Kidney epithelial cell (primary cell): Measurements from ENCODE around the gene TRAPPC12. TPM values are rescaled to one million over a fixed set of nuclear protein-coding genes. Genes with fewer than 3 reads are reported as not detected.

Experiments used
- DNase-seq: peaks from one replicate; pipeline ENCODE4 v3.0.0-alpha.2; 2010; ENCODE audit warnings: low read depth
- H3K27me3 ChIP-seq: 2 replicates; pipeline ENCODE4 v1.6.0; 2011; ENCODE audit warnings: low read length; ENCODE audit not compliant: control insufficient read depth, insufficient read depth
- H3K36me3 ChIP-seq: 2 replicates; pipeline ENCODE4 v1.5.1; 2011; ENCODE audit warnings: low read length; ENCODE audit not compliant: control insufficient read depth, insufficient read depth
- H3K4me3 ChIP-seq: 2 replicates; pipeline ENCODE4 v1.5.1; 2011; ENCODE audit warnings: low read depth, mild to moderate bottlenecking, control low read depth, low read length
- total RNA-seq: library from RNA; depleted of rRNA; stranded (reverse); fragments of >200 nt; gene quantifications from 2 replicates; pipeline ENCODE4 v1.2.3, GENCODE V29; 2015
- TF ChIP-seq, protein P1 (sequence below): IDR thresholded peaks from 2 replicates; pipeline ENCODE4 v1.5.1; 2011; ENCODE audit warnings: mild to moderate bottlenecking, moderate library complexity, low read length, control low read depth, inconsistent platforms; ENCODE audit not compliant: insufficient read depth, poor library complexity, severe bottlenecking

Gene TRAPPC12
- total RNA-seq, 1 donor from 2014 or later = 47.7 TPM

DNA sequence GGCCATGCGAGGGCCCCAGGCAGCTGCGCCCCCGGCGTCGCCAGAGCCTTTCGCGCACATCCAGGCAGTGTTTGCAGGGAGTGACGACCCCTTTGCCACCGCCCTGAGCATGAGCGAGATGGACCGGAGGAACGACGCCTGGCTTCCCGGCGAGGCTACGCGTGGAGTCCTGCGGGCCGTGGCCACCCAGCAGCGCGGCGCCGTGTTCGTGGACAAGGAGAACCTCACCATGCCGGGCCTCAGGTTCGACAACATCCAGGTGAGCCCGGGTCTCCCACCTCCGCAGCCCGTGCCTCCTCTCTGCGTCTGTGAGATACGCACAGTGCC, 8.9 kb downstream of the TRAPPC12 start:
- DNase-seq = no peak
- peaks cover 2% of the 10 kb centered on the region for H3K36me3 ChIP-seq
- TF ChIP-seq, protein P1, sequence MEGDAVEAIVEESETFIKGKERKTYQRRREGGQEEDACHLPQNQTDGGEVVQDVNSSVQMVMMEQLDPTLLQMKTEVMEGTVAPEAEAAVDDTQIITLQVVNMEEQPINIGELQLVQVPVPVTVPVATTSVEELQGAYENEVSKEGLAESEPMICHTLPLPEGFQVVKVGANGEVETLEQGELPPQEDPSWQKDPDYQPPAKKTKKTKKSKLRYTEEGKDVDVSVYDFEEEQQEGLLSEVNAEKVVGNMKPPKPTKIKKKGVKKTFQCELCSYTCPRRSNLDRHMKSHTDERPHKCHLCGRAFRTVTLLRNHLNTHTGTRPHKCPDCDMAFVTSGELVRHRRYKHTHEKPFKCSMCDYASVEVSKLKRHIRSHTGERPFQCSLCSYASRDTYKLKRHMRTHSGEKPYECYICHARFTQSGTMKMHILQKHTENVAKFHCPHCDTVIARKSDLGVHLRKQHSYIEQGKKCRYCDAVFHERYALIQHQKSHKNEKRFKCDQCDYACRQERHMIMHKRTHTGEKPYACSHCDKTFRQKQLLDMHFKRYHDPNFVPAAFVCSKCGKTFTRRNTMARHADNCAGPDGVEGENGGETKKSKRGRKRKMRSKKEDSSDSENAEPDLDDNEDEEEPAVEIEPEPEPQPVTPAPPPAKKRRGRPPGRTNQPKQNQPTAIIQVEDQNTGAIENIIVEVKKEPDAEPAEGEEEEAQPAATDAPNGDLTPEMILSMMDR = no peak
- no peak overlapping the region for H3K4me3 ChIP-seq
- H3K27me3 ChIP-seq = no peaks in the 10 kb centered on the region

DNA sequence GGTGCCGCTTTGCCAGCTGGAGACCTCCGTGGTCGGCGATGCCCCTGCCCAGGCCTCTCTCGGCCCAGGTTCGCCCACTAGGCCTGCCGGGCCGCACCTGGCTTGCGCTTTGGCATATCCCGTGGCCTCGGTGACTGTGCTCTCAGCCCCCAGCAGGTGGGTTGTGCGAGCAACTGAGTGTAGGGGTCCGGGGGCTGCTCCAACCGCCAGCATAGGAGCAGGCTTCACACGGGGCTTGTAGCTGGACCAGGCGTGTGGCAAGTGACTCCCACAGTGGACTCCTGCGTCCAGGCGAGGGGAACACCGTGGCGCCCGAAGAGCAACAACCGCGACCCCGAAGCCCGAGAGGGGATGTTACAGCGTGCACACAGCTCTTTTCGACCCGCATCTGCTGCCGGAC, 9.7 kb downstream of the TRAPPC12 start:
- DNase-seq = no peak
- Histone ChIP-seq H3K36me3 (peaks cover 2% of the 10 kb centered on the region), H3K27me3 (no peaks in the 10 kb centered on the region), H3K4me3 (no peak overlapping the region)
- TF ChIP-seq, protein P1 = no peak

DNA sequence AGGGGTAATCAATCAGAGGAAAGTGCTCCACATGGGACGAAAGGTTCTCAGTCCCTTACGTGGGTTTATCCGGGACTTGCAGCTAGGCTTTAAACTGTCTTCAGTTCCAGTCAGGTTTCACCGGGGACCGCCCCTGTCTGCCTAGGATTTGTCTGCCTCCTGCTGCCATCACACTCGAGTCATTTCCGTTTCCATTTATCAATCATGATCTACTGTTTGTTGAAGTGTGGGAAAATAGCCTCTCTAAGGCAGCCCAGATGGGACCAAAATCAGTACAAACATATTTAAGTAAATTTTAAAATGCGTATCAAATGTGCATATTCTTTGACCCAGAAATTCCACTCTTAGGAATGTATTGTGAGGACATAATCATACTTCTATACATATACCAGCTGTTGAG, 10.5 kb downstream of the TRAPPC12 start:
- DNase-seq = no peak
- no peaks in the 10 kb centered on the region for H3K27me3 ChIP-seq
- peaks cover 2% of the 10 kb centered on the region for H3K36me3 ChIP-seq
- H3K4me3 ChIP-seq = no peak overlapping the region
- TF ChIP-seq, protein P1 = no peak

DNA sequence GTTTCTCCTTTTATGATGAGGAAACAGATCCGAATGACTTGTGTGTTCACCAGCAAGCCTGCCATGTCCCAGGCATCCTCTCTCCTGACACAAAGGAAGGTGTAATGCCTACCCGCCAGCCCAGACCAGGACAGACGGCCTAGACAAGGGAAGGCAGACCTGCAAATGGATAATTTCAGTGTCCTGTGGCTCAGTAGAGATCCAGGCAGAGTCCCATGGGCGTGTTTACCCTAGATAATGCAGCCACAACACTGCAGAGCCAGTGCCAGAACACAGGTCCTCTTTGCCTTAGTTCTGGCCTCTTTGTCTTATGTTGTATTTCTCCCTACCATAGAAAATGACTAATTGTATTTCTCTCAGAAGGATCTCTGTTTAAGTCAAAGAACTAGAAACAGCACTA, 12.7 kb downstream of the TRAPPC12 start:
- Histone ChIP-seq H3K4me3 (no peak overlapping the region), H3K36me3 (peaks cover 2% of the 10 kb centered on the region), H3K27me3 (no peaks in the 10 kb centered on the region)
- TF ChIP-seq, protein P1 = no peak
- no peak for DNase-seq

DNA sequence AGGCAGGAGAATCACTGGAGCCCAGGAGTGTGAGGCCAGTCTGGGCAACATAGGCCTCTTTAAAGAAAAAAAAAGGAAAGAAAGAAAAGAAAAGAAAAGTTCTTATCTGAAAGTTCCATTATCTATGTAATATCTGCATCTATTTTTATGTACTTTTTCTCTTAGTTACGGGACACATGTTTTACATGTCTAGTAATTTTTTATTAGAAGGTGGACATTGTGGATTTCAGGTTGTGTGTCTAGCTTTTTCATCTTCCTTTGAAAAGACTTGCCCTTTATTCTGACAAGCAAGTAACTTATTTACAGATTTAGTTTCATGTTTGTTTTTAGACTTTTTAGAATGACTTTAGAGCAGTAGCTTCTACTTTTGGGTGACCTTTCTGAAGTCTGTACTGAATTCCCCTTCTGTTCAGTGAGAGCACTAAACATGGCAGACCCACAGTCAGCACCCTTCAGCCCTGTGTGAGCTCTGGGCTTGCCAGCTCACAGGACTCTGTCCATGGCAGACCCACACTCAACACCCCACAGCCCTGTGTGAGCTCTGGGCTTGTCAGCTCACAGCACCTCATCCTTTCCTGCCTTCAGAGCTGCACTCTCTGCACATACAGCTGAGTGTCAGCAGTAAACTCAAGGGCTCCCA, 17.5 kb downstream of the TRAPPC12 start:
- TF ChIP-seq, protein P1 = no peak
- DNase-seq = no peak
- H3K36me3 ChIP-seq = no peaks in the 10 kb centered on the region
- no peaks in the 10 kb centered on the region for H3K27me3 ChIP-seq
- H3K4me3 ChIP-seq = no peak overlapping the region

DNA sequence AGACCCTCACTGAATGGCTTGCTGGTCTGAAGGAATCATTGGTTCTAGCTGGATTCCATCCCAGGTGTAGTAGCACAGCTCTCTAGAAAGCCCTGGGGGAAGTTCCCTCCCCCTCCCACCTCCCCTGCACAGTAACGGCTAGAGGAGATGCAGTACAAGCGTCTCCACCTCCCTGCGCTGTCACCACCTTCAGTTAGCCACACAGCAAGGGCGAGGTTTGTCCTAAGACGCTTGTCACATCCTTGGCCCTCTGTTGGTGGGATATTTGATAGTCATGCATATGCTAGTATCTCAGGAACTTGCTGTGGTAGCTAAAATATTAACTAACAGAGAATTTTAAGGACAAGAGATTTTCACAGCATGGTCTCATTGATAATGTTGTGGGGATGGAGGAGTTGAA, 19.4 kb downstream of the TRAPPC12 start:
- no peaks in the 10 kb centered on the region for H3K27me3 ChIP-seq
- H3K4me3 ChIP-seq = no peak overlapping the region
- DNase-seq = no peak
- TF ChIP-seq, protein P1 = no peak
- no peaks in the 10 kb centered on the region for H3K36me3 ChIP-seq
